ENCODE data around the gene PRIM2.

DNA sequence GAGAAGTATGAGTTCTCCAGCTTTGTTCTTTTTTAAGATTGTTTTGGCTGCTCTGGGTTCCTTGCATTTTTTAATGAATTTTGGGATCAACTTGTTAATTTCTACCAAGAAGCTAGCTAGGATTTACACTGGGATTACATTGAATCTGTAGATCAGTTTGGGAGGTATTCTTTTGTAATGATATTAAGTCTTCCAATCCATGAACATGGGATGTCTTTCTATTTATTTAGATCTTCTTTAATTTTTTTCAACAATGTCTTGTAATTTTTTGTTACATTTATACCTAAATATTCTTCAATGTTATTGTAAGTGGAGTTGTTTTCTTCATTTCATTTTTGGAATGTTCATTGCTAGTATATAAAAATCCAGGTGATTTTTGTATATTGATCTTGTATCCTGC lies 12.5 kb downstream of the PRIM2 start:
- TF ChIP-seq CTCF (IDR thresholded peaks at IDR 0.05; ENCODE audit: low read length) (no peak), EZH2 (IDR thresholded peaks at IDR 0.05; ENCODE audit: borderline replicate concordance, low read length) (no peak)
